Bronchial epithelial cell (primary cell): Measurements from ENCODE around the gene GUCY2D. TPM values are rescaled to one million over a fixed set of nuclear protein-coding genes. Genes with fewer than 3 reads are reported as not detected.
"Not testable (repeated sequence)": the region's sequence is repeated elsewhere in the genome, so short reads cannot be mapped to it uniquely, and the experiment has no call there.

Experiments used
- DNase-seq: peaks from one replicate; pipeline ENCODE4 v3.0.0-alpha.2; 2010; ENCODE audit warnings: low read depth
- FAIRE-seq: peaks from 2 replicates; lab custom pipeline; 2011; peaks lifted over from hg19 to GRCh38; lab: Jason Lieb, UNC
- H3K27me3 ChIP-seq: 2 replicates; pipeline ENCODE4 v1.5.1; 2011; ENCODE audit warnings: low read length; ENCODE audit not compliant: control insufficient read depth, insufficient read depth
- H3K36me3 ChIP-seq: 2 replicates; pipeline ENCODE4 v1.5.1; 2011; ENCODE audit warnings: low read length; ENCODE audit not compliant: control insufficient read depth, insufficient read depth
- H3K4me3 ChIP-seq: 2 replicates; pipeline ENCODE4 v1.5.1; 2011; ENCODE audit warnings: mild to moderate bottlenecking, low read depth, low read length, control low read depth
- total RNA-seq: library from RNA; depleted of rRNA; stranded (reverse); fragments of >200 nt; gene quantifications from 2 replicates; pipeline ENCODE4 v1.2.1, GENCODE V29; 2014
- TF ChIP-seq, protein P1 (sequence below): IDR thresholded peaks from 2 replicates; pipeline ENCODE4 v1.5.1; 2011; ENCODE audit warnings: mild to moderate bottlenecking, moderate library complexity, low read length, control low read depth, inconsistent platforms; ENCODE audit not compliant: insufficient read depth, severe bottlenecking

GUCY2D gene
- total RNA-seq, 1 donor from 2014 or later, result not detected

GRCh38 chr17:8020776-8021564 lies 18.6 kb downstream of the GUCY2D start:
- no peaks in the 10 kb centered on the region for H3K36me3 ChIP-seq

DNA sequence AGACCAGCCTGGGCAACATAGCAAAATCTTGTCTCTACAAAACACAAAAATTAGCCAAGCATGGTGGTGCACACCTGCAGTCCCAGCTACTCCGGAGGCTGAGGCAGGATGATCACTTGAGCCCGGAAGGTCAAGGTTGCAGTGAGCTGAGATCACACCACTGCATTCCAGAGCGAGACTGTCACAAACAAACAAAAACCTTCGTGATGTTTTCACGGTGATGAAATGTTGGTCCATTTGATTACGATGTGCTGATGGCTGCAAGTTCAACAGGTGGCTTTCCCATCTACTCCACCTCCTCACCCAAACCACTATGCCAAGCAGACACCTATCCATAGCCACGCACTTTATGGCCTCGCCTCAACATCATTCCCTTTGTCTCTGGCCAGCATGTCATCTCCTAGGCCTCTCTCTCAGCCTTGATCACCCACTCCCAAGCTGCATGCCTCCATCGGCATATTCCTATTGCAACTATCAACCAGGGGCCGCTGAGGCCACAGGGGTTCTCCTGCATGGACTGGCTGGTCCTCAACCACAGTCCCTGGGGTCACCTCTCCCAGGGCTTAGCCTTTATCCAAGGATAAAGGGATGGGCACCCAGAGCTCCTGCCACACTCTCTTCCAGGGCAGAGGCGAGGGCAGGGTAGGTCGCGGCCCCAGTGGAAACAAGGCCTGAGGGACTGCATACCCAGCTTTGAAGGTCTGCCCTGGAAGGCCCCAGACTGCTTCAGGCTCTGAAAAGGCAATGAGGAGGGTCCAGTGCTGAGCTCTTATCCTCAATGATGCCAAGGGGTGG lies 19.3 kb downstream of the GUCY2D start:
- Histone ChIP-seq H3K27me3 (no peaks in the 10 kb centered on the region), H3K4me3 (no peak overlapping the region), H3K36me3 (no peaks in the 10 kb centered on the region)
- DNase-seq (peak; percentile 27), FAIRE-seq (peak; percentile 77)
- TF ChIP-seq, protein P1, sequence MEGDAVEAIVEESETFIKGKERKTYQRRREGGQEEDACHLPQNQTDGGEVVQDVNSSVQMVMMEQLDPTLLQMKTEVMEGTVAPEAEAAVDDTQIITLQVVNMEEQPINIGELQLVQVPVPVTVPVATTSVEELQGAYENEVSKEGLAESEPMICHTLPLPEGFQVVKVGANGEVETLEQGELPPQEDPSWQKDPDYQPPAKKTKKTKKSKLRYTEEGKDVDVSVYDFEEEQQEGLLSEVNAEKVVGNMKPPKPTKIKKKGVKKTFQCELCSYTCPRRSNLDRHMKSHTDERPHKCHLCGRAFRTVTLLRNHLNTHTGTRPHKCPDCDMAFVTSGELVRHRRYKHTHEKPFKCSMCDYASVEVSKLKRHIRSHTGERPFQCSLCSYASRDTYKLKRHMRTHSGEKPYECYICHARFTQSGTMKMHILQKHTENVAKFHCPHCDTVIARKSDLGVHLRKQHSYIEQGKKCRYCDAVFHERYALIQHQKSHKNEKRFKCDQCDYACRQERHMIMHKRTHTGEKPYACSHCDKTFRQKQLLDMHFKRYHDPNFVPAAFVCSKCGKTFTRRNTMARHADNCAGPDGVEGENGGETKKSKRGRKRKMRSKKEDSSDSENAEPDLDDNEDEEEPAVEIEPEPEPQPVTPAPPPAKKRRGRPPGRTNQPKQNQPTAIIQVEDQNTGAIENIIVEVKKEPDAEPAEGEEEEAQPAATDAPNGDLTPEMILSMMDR, result no peak

More at GRCh38 chr17:8020776-8021564, 18.6 kb downstream of the GUCY2D start:
- FAIRE-seq (no peak), DNase-seq (no peak)
- TF ChIP-seq, protein P1, result no peak
- no peak overlapping the region for H3K4me3 ChIP-seq
- H3K27me3 ChIP-seq, result no peaks in the 10 kb centered on the region

GRCh38 chr17:8022360-8023003 lies 20.1 kb downstream of the GUCY2D start:
- peak; percentile 49 for DNase-seq
- TF ChIP-seq, protein P1, result no peak
- H3K27me3 ChIP-seq, result no peaks in the 10 kb centered on the region
- FAIRE-seq, result no peak
- H3K4me3 ChIP-seq, result no peak overlapping the region
- H3K36me3 ChIP-seq, result no peaks in the 10 kb centered on the region

DNA sequence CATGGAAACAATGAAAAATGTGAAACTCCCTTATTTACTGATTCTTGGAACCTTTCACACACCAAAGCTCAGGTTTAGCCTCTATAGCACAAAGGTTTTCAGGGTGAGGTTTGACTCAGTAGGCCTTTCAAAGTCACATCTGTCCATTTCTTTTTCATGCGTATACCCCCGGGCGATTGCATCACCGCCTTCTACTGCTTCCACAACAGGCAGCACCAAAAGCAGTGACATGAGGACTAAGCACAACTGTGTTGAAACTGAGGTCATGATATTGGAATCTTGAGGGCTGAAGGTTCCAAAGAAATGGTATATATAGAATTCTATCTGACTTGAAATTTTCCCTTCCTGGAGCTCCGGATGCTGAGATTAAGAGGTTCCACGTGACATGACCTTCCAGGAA lies 21.7 kb downstream of the GUCY2D start:
- FAIRE-seq, DNase-seq, H3K36me3 ChIP-seq, H3K27me3 ChIP-seq, H3K4me3 ChIP-seq: not testable (repeated sequence)

GRCh38 chr17:8025176-8025911 lies 22.9 kb downstream of the GUCY2D start:
- DNase-seq (no peak), FAIRE-seq (peak; percentile 23)
- no peaks in the 10 kb centered on the region for H3K27me3 ChIP-seq
- TF ChIP-seq, protein P1, result no peak
- no peaks in the 10 kb centered on the region for H3K36me3 ChIP-seq
- no peak overlapping the region for H3K4me3 ChIP-seq
